ENCODE measurements around the gene CYFIP1.

Gene CYFIP1

DNA sequence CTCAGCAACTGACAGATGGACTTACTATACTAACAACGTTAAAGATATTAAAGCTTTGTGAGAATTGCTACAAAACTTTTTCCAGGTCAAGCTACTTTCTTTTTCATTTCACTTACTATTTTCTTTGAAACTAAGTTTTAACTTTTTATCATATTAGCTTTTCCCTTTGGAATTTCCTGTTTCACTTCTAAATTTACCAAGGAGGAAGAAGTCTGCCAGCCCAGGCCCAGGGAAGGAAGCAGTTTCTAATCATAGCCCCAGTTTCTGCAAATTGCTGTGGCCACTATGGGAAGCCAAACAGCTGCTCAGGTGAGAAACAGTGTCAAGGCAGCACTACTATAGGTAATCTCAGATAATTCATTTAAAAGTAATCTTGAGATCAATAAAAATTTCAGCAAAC, 18.4 kb downstream of the CYFIP1 start:
- H3K27ac ChIP-seq (ENCODE audit: low read depth, low read length), result no peak overlapping the region

DNA sequence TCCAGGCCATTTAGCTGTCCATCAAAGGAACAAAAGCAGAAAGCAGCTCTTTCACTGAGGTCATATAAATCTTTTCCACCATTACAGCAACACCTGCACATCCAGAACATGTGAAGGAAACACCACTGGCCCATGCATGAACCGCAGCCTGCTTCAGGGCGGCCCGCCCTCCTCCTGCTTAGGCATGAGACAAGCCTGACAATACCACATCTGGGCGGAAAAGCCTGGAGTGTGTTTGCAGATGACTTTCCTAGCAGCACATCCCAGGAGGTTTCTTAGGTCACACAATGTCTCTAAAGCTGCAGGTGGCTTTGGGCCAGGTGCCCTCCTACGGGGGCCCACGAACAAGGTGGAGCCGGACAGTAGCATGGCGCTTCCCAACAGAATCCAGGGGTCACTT, 19.6 kb downstream of the CYFIP1 start:
- no peak overlapping the region for H3K4me2 ChIP-seq (ENCODE audit: low read depth, low read length, poor library complexity, severe bottlenecking)
- H3K4me3 ChIP-seq (ENCODE audit: insufficient read depth, low read length, poor library complexity, severe bottlenecking), result no peak overlapping the region
- no peak overlapping the region for H2AFZ ChIP-seq (ENCODE audit: low read depth, low read length, severe bottlenecking)
- H3K9me3 ChIP-seq (ENCODE audit: insufficient read depth, low read length), result no peaks in the 10 kb centered on the region
- TF ChIP-seq CTCF (IDR thresholded peaks at IDR 0.05; ENCODE audit: insufficient read depth, low read length, poor library complexity, severe bottlenecking), result no peak
- TF ChIP-seq EZH2phosphoT487 (conservative IDR thresholded peaks at IDR 0.05; ENCODE audit: low read length), result no peak
- H3K27me3 ChIP-seq (ENCODE audit: low read length), result no peaks in the 10 kb centered on the region
- H3K9me2 ChIP-seq (replicated peaks; ENCODE audit: insufficient read depth, low read length), result no peaks in the 10 kb centered on the region
- H3K9ac ChIP-seq (ENCODE audit: low read length), result no peak overlapping the region
- no peaks in the 10 kb centered on the region for H3K79me2 ChIP-seq (ENCODE audit: insufficient read depth, low read length)
- no peaks in the 10 kb centered on the region for H3K36me3 ChIP-seq (ENCODE audit: low read length)
- H4K20me1 ChIP-seq (ENCODE audit: low read depth, low read length), result no peaks in the 10 kb centered on the region
- no peaks in the 10 kb centered on the region for H3F3A ChIP-seq (ENCODE audit: insufficient read depth)
- no peak overlapping the region for H3K27ac ChIP-seq (ENCODE audit: low read depth, low read length)

More for the DNA sequence above, 18.4 kb downstream of the CYFIP1 start:
- no peak overlapping the region for H3K4me2 ChIP-seq (ENCODE audit: low read depth, low read length, poor library complexity, severe bottlenecking)
- no peaks in the 10 kb centered on the region for H4K20me1 ChIP-seq (ENCODE audit: low read depth, low read length)
- TF ChIP-seq EZH2phosphoT487 (conservative IDR thresholded peaks at IDR 0.05; ENCODE audit: low read length), result no peak
- TF ChIP-seq CTCF (IDR thresholded peaks at IDR 0.05; ENCODE audit: insufficient read depth, low read length, poor library complexity, severe bottlenecking), result no peak
- no peaks in the 10 kb centered on the region for H3F3A ChIP-seq (ENCODE audit: insufficient read depth)
- H3K4me3 ChIP-seq (ENCODE audit: insufficient read depth, low read length, poor library complexity, severe bottlenecking), result no peak overlapping the region
- H3K9me3 ChIP-seq (ENCODE audit: insufficient read depth, low read length), result no peaks in the 10 kb centered on the region
- H3K27me3 ChIP-seq (ENCODE audit: low read length), result no peaks in the 10 kb centered on the region
- H3K9ac ChIP-seq (ENCODE audit: low read length), result no peak overlapping the region
- no peak overlapping the region for H2AFZ ChIP-seq (ENCODE audit: low read depth, low read length, severe bottlenecking)
- no peaks in the 10 kb centered on the region for H3K9me2 ChIP-seq (replicated peaks; ENCODE audit: insufficient read depth, low read length)
- H3K36me3 ChIP-seq (ENCODE audit: low read length), result no peaks in the 10 kb centered on the region
- no peaks in the 10 kb centered on the region for H3K79me2 ChIP-seq (ENCODE audit: insufficient read depth, low read length)

- TF ChIP-seq CTCF (IDR thresholded peaks at IDR 0.05; ENCODE audit: insufficient read depth, low read length, poor library complexity, severe bottlenecking), result no peak
- no peak for TF ChIP-seq EZH2phosphoT487 (conservative IDR thresholded peaks at IDR 0.05; ENCODE audit: low read length)
- no peak overlapping the region for H3K4me2 ChIP-seq (ENCODE audit: low read depth, low read length, poor library complexity, severe bottlenecking)
Observed at GRCh38 chr15:22960126-22960525, 20.0 kb downstream of the CYFIP1 start.

More at GRCh38 chr15:22960126-22960525, 20.0 kb downstream of the CYFIP1 start:
- H3K27ac ChIP-seq (ENCODE audit: low read depth, low read length), result no peak overlapping the region
- no peaks in the 10 kb centered on the region for H4K20me1 ChIP-seq (ENCODE audit: low read depth, low read length)
- H3K9ac ChIP-seq (ENCODE audit: low read length), result no peak overlapping the region
- H3K9me3 ChIP-seq (ENCODE audit: insufficient read depth, low read length), result no peaks in the 10 kb centered on the region
- no peak overlapping the region for H2AFZ ChIP-seq (ENCODE audit: low read depth, low read length, severe bottlenecking)
- no peaks in the 10 kb centered on the region for H3K27me3 ChIP-seq (ENCODE audit: low read length)
- no peaks in the 10 kb centered on the region for H3F3A ChIP-seq (ENCODE audit: insufficient read depth)
- H3K4me3 ChIP-seq (ENCODE audit: insufficient read depth, low read length, poor library complexity, severe bottlenecking), result no peak overlapping the region
- no peaks in the 10 kb centered on the region for H3K79me2 ChIP-seq (ENCODE audit: insufficient read depth, low read length)
- no peaks in the 10 kb centered on the region for H3K36me3 ChIP-seq (ENCODE audit: low read length)
- H3K9me2 ChIP-seq (replicated peaks; ENCODE audit: insufficient read depth, low read length), result no peaks in the 10 kb centered on the region

Data from SU-DHL-6 (cell line).